ENCODE measurements around the gene ZNF385B. TPM values are rescaled to one million over a fixed set of nuclear protein-coding genes. Genes with fewer than 3 reads are reported as not detected.

ZNF385B gene
- total and polyA plus RNA-seq, 2 experiments from 2014 or later = 2.7 to 8.2 TPM

DNA sequence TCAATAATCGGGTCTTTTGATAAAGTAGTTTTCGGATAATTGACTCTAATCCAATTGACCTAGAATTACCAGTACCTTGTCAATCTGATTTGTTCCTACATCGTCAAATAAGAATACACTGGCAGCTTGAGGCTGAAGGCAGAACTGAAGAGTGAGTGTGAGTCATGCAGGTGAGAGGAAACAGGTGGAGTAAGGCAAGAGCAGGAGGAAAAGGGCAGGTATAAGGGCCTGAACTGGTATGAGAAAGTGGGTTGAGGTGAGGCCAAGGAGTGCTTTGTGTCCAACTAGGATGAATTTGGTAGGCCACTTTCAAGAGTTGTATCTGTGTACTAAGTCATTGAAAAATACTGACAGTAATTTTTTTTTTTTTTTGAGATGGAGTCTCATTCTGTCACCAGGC is 186.0 kb downstream of the ZNF385B start:
- H3K4me1 ChIP-seq (ENCODE audit: low read depth) = peaks cover 30% of the 10 kb centered on the region
- TF ChIP-seq, protein P1, sequence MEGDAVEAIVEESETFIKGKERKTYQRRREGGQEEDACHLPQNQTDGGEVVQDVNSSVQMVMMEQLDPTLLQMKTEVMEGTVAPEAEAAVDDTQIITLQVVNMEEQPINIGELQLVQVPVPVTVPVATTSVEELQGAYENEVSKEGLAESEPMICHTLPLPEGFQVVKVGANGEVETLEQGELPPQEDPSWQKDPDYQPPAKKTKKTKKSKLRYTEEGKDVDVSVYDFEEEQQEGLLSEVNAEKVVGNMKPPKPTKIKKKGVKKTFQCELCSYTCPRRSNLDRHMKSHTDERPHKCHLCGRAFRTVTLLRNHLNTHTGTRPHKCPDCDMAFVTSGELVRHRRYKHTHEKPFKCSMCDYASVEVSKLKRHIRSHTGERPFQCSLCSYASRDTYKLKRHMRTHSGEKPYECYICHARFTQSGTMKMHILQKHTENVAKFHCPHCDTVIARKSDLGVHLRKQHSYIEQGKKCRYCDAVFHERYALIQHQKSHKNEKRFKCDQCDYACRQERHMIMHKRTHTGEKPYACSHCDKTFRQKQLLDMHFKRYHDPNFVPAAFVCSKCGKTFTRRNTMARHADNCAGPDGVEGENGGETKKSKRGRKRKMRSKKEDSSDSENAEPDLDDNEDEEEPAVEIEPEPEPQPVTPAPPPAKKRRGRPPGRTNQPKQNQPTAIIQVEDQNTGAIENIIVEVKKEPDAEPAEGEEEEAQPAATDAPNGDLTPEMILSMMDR (IDR thresholded peaks at IDR 0.05; ENCODE audit: low read depth, low read length) = no peak
- no peaks in the 10 kb centered on the region for H3K27me3 ChIP-seq
- H3K4me3 ChIP-seq = no peak overlapping the region
- no peak for DNase-seq (ENCODE audit: low read depth in 1 of 2, low spot score in 1 of 2)
- no peak overlapping the region for H3K27ac ChIP-seq
- H3K9me3 ChIP-seq (ENCODE audit: low read depth) = no peaks in the 10 kb centered on the region
- no peaks in the 10 kb centered on the region for H3K36me3 ChIP-seq

DNA sequence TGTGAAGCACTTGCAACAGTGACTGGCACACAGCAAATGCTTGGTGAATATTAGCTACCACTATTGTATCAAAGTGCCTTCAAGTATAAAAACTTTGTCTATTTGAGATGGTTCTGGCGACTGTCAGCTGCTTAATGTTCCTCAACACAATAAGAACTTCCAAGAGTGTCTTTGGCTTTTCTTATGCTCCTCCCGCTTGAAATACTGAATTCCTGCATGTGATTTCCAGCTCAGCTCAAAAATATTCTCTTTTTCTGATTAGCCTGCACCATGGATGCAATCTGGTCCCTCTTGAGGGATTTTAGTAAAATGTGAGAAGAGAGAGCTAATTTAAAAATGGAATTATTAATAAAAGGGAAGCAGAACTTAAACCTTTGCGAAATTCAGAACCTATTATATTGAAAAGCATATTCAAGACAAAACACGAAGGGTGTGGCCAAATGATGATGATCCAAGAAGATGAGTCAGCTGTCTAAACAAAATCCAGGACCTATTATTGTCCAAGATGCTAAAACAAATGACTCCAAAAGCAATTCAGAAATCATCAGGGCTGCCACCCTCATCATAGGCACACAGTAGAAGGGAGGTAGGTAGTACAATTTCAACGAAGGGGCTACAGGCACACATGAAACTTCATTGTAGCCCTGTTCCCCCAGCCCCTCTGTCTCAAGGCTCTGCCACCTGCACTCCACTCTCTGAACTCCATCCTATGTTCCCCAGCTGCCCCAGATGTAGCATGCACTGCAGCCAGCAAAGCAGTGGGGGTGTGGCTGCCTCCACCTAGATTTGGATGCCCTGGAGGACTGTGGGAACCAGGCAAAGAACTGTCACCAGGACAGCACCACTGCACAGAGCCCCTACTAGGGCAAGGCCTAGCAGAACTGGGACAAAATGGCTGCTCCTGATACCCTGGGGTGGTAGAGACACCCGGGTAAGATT is 190.1 kb downstream of the ZNF385B start:
- Histone ChIP-seq H3K4me3 (no peak overlapping the region), H3K9me3 (ENCODE audit: low read depth) (no peaks in the 10 kb centered on the region), H3K27me3 (no peaks in the 10 kb centered on the region), H3K36me3 (no peaks in the 10 kb centered on the region), H3K27ac (no peak overlapping the region), H3K4me1 (ENCODE audit: low read depth) (peaks cover under 1% of the 10 kb centered on the region)
- DNase-seq (ENCODE audit: low read depth in 1 of 2, low spot score in 1 of 2) = no peak
- TF ChIP-seq, protein P1 (IDR thresholded peaks at IDR 0.05; ENCODE audit: low read depth, low read length) = no peak

GRCh38 chr2:179669196-179669595 is 192.2 kb downstream of the ZNF385B start:
- no peak for DNase-seq (ENCODE audit: low read depth in 1 of 2, low spot score in 1 of 2)
- no peak overlapping the region for H3K27ac ChIP-seq
- H3K9me3 ChIP-seq (ENCODE audit: low read depth) = no peaks in the 10 kb centered on the region
- no peak overlapping the region for H3K4me3 ChIP-seq
- H3K36me3 ChIP-seq = no peaks in the 10 kb centered on the region
- TF ChIP-seq, protein P1 (IDR thresholded peaks at IDR 0.05; ENCODE audit: low read depth, low read length) = no peak
- no peaks in the 10 kb centered on the region for H3K27me3 ChIP-seq
- no peaks in the 10 kb centered on the region for H3K4me1 ChIP-seq (ENCODE audit: low read depth)

GRCh38 chr2:179664972-179665812 is 196.2 kb downstream of the ZNF385B start:
- no peaks in the 10 kb centered on the region for H3K4me1 ChIP-seq (ENCODE audit: low read depth)
- H3K27me3 ChIP-seq = no peaks in the 10 kb centered on the region
- no peaks in the 10 kb centered on the region for H3K9me3 ChIP-seq (ENCODE audit: low read depth)
- no peak overlapping the region for H3K4me3 ChIP-seq
- no peaks in the 10 kb centered on the region for H3K36me3 ChIP-seq
- no peak for DNase-seq (ENCODE audit: low read depth in 1 of 2, low spot score in 1 of 2)
- no peak overlapping the region for H3K27ac ChIP-seq
- TF ChIP-seq, protein P1 (IDR thresholded peaks at IDR 0.05; ENCODE audit: low read depth, low read length) = no peak

DNA sequence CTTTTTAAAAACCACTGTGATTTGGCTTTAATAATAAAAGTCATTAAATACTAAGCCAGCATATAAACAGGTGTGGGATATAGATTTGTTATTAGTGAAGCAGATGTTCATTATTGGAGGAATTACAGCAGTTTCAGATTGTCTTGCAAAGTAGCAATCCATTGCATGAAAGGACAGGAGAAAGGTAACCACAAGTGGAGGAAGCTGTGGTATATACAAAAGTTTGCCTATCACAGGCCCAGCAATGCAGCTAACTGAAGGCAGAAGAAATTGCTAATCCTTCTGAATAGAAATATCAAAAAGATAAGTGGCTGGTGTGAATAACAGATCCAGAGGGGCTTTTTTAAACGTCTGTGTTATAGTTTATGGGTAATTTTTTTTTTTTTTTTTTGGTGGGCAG is 199.4 kb downstream of the ZNF385B start:
- H3K27ac ChIP-seq = no peak overlapping the region

More for the DNA sequence above, 199.4 kb downstream of the ZNF385B start:
- no peaks in the 10 kb centered on the region for H3K9me3 ChIP-seq (ENCODE audit: low read depth)
- TF ChIP-seq, protein P1 (IDR thresholded peaks at IDR 0.05; ENCODE audit: low read depth, low read length) = no peak
- no peaks in the 10 kb centered on the region for H3K36me3 ChIP-seq
- no peak for DNase-seq (ENCODE audit: low read depth in 1 of 2, low spot score in 1 of 2)
- no peaks in the 10 kb centered on the region for H3K4me1 ChIP-seq (ENCODE audit: low read depth)
- H3K4me3 ChIP-seq = no peak overlapping the region
- H3K27me3 ChIP-seq = no peaks in the 10 kb centered on the region
